Activated CD4-positive, alpha-beta memory T cell treated with anti-CD3 and anti-CD28 coated beads for 36 hours (primary cell): Measurements from ENCODE around the gene ADGRF1. TPM values are rescaled to one million over a fixed set of nuclear protein-coding genes. Genes with fewer than 3 reads are reported as not detected.

ENCODE experiments used
- CTCF ChIA-PET: fragments of 350-600 bp; sonication (Branson Sonifier 250); formaldehyde crosslinking; loops from one replicate; lab custom pipeline; 2021; ENCODE audit warnings: antibody characterized with exemption, inconsistent platforms; lab: Charles Lee
- POLR2A ChIA-PET: fragments of 350-600 bp; sonication (Branson Sonifier 250); formaldehyde crosslinking; loops from one replicate; lab custom pipeline; 2021; ENCODE audit warnings: antibody characterized with exemption; lab: Charles Lee
- DNase-seq: peaks from one replicate; pipeline ENCODE4 v3.0.0-alpha.2; 2020
- H3K27ac Mint-ChIP-seq: one replicate; pipeline ENCODE4 v1.8.0; 2021; ENCODE audit warnings: mixed read lengths
- H3K27me3 Mint-ChIP-seq: one replicate; pipeline ENCODE4 v1.8.0; 2021; ENCODE audit warnings: mixed read lengths
- H3K36me3 Mint-ChIP-seq: one replicate; pipeline ENCODE4 v1.8.0; 2021; ENCODE audit warnings: mixed read lengths
- H3K4me1 Mint-ChIP-seq: one replicate; pipeline ENCODE4 v1.8.0; 2021; ENCODE audit warnings: low read depth, mixed read lengths
- H3K4me3 Mint-ChIP-seq: one replicate; pipeline ENCODE4 v1.8.0; 2021; ENCODE audit warnings: mild to moderate bottlenecking, mixed read lengths
- H3K9me3 Mint-ChIP-seq: one replicate; pipeline ENCODE4 v1.8.0; 2021; ENCODE audit warnings: mixed read lengths
- intact Hi-C: fragments of 100-400 bp; cut with micrococcal nuclease; formaldehyde crosslinking; loops from one replicate; pipeline ENCODE4 v1.15.1; 2023
- total RNA-seq, 2 experiments: library from RNA; stranded (reverse); gene quantifications; one replicate each; pipeline ENCODE4 v1.2.3, GENCODE V29; 2021

The ADGRF1 gene
- total RNA-seq, 2 experiments from 2014 or later, result not detected

GRCh38 chr6:47032974-47033765 is 9.0 kb downstream of the ADGRF1 start:
- ChIA-PET CTCF (interaction anchor here (0.7 kb wide), 1 partner anchor 15 kb away, joined by 3 read pairs; no protein-coding TSS in a partner anchor), POLR2A (no interaction called here)
- H3K9me3 Mint-ChIP-seq, result no peaks in the 10 kb centered on the region
- H3K36me3 Mint-ChIP-seq, result no peaks in the 10 kb centered on the region
- no peak overlapping the region for H3K27ac Mint-ChIP-seq
- intact Hi-C loops, result no loop called here
- peaks cover 7% of the 10 kb centered on the region for H3K27me3 Mint-ChIP-seq
- DNase-seq, result no peak
- H3K4me3 Mint-ChIP-seq, result no peak overlapping the region
- no peaks in the 10 kb centered on the region for H3K4me1 Mint-ChIP-seq

- POLR2A ChIA-PET, result no interaction called here
- Mint-ChIP-seq H3K27me3 (peaks cover 7% of the 10 kb centered on the region), H3K4me3 (no peak overlapping the region), H3K27ac (no peak overlapping the region), H3K9me3 (no peaks in the 10 kb centered on the region), H3K36me3 (no peaks in the 10 kb centered on the region), H3K4me1 (no peaks in the 10 kb centered on the region)
- CTCF ChIA-PET, result interaction anchor here (1.4 kb wide), 1 partner anchor 15 kb away, joined by 3 read pairs; no protein-coding TSS in a partner anchor
- DNase-seq, result no peak
- intact Hi-C loops, result no loop called here
Measured at GRCh38 chr6:47031656-47032055, 10.5 kb downstream of the ADGRF1 start.

GRCh38 chr6:47029865-47030561 is 12.1 kb downstream of the ADGRF1 start:
- intact Hi-C loops, result no loop called here
- POLR2A ChIA-PET, result no interaction called here
- no peaks in the 10 kb centered on the region for H3K4me1 Mint-ChIP-seq
- H3K9me3 Mint-ChIP-seq, result no peaks in the 10 kb centered on the region
- H3K27ac Mint-ChIP-seq, result no peak overlapping the region
- no peak overlapping the region for H3K4me3 Mint-ChIP-seq
- no peak for DNase-seq
- H3K27me3 Mint-ChIP-seq, result peaks cover 4% of the 10 kb centered on the region
- H3K36me3 Mint-ChIP-seq, result no peaks in the 10 kb centered on the region
- CTCF ChIA-PET, result no interaction called here

GRCh38 chr6:47028835-47029360 is 13.2 kb downstream of the ADGRF1 start:
- H3K27me3 Mint-ChIP-seq, result peaks cover 3% of the 10 kb centered on the region
- no peaks in the 10 kb centered on the region for H3K36me3 Mint-ChIP-seq
- DNase-seq, result no peak
- no peaks in the 10 kb centered on the region for H3K9me3 Mint-ChIP-seq
- H3K4me3 Mint-ChIP-seq, result no peak overlapping the region
- intact Hi-C loops, result no loop called here
- H3K27ac Mint-ChIP-seq, result no peak overlapping the region
- no peaks in the 10 kb centered on the region for H3K4me1 Mint-ChIP-seq
- ChIA-PET CTCF (no interaction called here), POLR2A (no interaction called here)

- POLR2A ChIA-PET, result no interaction called here
- Mint-ChIP-seq H3K4me1 (no peaks in the 10 kb centered on the region), H3K27ac (no peak overlapping the region), H3K9me3 (no peaks in the 10 kb centered on the region), H3K4me3 (no peak overlapping the region), H3K27me3 (peaks cover 2% of the 10 kb centered on the region), H3K36me3 (no peaks in the 10 kb centered on the region)
- CTCF ChIA-PET, result no interaction called here
- DNase-seq, result no peak
- intact Hi-C loops, result no loop called here
Measured at GRCh38 chr6:47027315-47027714, 14.8 kb downstream of the ADGRF1 start.

GRCh38 chr6:47026679-47027078 is 15.5 kb downstream of the ADGRF1 start:
- Mint-ChIP-seq H3K9me3 (no peaks in the 10 kb centered on the region), H3K4me3 (no peak overlapping the region), H3K27ac (no peak overlapping the region), H3K36me3 (no peaks in the 10 kb centered on the region), H3K27me3 (peaks cover 2% of the 10 kb centered on the region), H3K4me1 (no peaks in the 10 kb centered on the region)
- POLR2A ChIA-PET, result no interaction called here
- DNase-seq, result no peak
- CTCF ChIA-PET, result no interaction called here
- intact Hi-C loops, result no loop called here

- Mint-ChIP-seq H3K4me1 (no peaks in the 10 kb centered on the region), H3K27me3 (no peaks in the 10 kb centered on the region), H3K9me3 (no peaks in the 10 kb centered on the region), H3K36me3 (no peaks in the 10 kb centered on the region), H3K27ac (no peak overlapping the region), H3K4me3 (no peak overlapping the region)
- ChIA-PET POLR2A (no interaction called here), CTCF (no interaction called here)
- DNase-seq, result no peak
- intact Hi-C loops, result no loop called here
Measured at GRCh38 chr6:47023573-47023972, 18.6 kb downstream of the ADGRF1 start.

- Mint-ChIP-seq H3K36me3 (no peaks in the 10 kb centered on the region), H3K27me3 (no peaks in the 10 kb centered on the region), H3K4me3 (no peak overlapping the region), H3K27ac (no peak overlapping the region), H3K4me1 (no peaks in the 10 kb centered on the region), H3K9me3 (no peaks in the 10 kb centered on the region)
- no peak for DNase-seq
- intact Hi-C loops, result no loop called here
- ChIA-PET POLR2A (no interaction called here), CTCF (no interaction called here)
Measured at GRCh38 chr6:47022191-47022590, 19.9 kb downstream of the ADGRF1 start.

GRCh38 chr6:47019941-47020340 is 22.2 kb downstream of the ADGRF1 start:
- ChIA-PET POLR2A (no interaction called here), CTCF (no interaction called here)
- no peaks in the 10 kb centered on the region for H3K36me3 Mint-ChIP-seq
- H3K27ac Mint-ChIP-seq, result no peak overlapping the region
- no peaks in the 10 kb centered on the region for H3K9me3 Mint-ChIP-seq
- no peak overlapping the region for H3K4me3 Mint-ChIP-seq
- DNase-seq, result no peak
- H3K27me3 Mint-ChIP-seq, result no peaks in the 10 kb centered on the region
- intact Hi-C loops, result no loop called here
- no peaks in the 10 kb centered on the region for H3K4me1 Mint-ChIP-seq

GRCh38 chr6:47016909-47017308 is 25.2 kb downstream of the ADGRF1 start:
- Mint-ChIP-seq H3K4me1 (no peaks in the 10 kb centered on the region), H3K27me3 (no peaks in the 10 kb centered on the region), H3K36me3 (no peaks in the 10 kb centered on the region), H3K27ac (no peak overlapping the region), H3K9me3 (no peaks in the 10 kb centered on the region), H3K4me3 (no peak overlapping the region)
- intact Hi-C loops, result no loop called here
- ChIA-PET CTCF (no interaction called here), POLR2A (no interaction called here)
- DNase-seq, result no peak

- CTCF ChIA-PET, result no interaction called here
- no peak for DNase-seq
- Mint-ChIP-seq H3K27ac (no peak overlapping the region), H3K4me3 (no peak overlapping the region), H3K27me3 (no peaks in the 10 kb centered on the region), H3K9me3 (no peaks in the 10 kb centered on the region), H3K4me1 (no peaks in the 10 kb centered on the region), H3K36me3 (no peaks in the 10 kb centered on the region)
- POLR2A ChIA-PET, result no interaction called here
- intact Hi-C loops, result no loop called here
Measured at GRCh38 chr6:47016261-47016660, 25.9 kb downstream of the ADGRF1 start.

GRCh38 chr6:47014401-47014800 is 27.7 kb downstream of the ADGRF1 start:
- DNase-seq, result no peak
- H3K4me3 Mint-ChIP-seq, result no peak overlapping the region
- H3K4me1 Mint-ChIP-seq, result no peaks in the 10 kb centered on the region
- CTCF ChIA-PET, result no interaction called here
- H3K27ac Mint-ChIP-seq, result no peak overlapping the region
- intact Hi-C loops, result no loop called here
- POLR2A ChIA-PET, result no interaction called here
- no peaks in the 10 kb centered on the region for H3K27me3 Mint-ChIP-seq
- H3K9me3 Mint-ChIP-seq, result no peaks in the 10 kb centered on the region
- no peaks in the 10 kb centered on the region for H3K36me3 Mint-ChIP-seq
